ENCODE data around the gene NPDC1.

The NPDC1 gene

GRCh38 chr9:137046088-137046787 is at the start of gene NPDC1:
Gene NPDC1, minus strand, starts transcription at chr9:137046177. Its CDS starts 188 bp downstream, at chr9:137045989.
- peak; percentile 74 for DNase-seq (ENCODE audit: low read depth)

GRCh38 chr9:137089232-137089947 is 43.4 kb upstream of the NPDC1 start:
- DNase-seq (ENCODE audit: low read depth) = no peak

GRCh38 chr9:137088121-137088520 is 42.1 kb upstream of the NPDC1 start:
- DNase-seq (ENCODE audit: low read depth) = no peak

- DNase-seq (ENCODE audit: low read depth) = no peak
Observed at GRCh38 chr9:137087409-137087925, 41.5 kb upstream of the NPDC1 start.

- peak; percentile 99 for DNase-seq (ENCODE audit: low read depth)
Observed at GRCh38 chr9:137086531-137087408, 40.8 kb upstream of the NPDC1 start, which contains the start of gene MAN1B1. Gene MAN1B1, plus strand, starts transcription at chr9:137086985. Its CDS starts 15 bp downstream, at chr9:137087000.

- DNase-seq (ENCODE audit: low read depth) = peak; percentile 38
Observed at GRCh38 chr9:137085920-137086530, 40.0 kb upstream of the NPDC1 start.

GRCh38 chr9:137084526-137084925 is 38.5 kb upstream of the NPDC1 start:
- no peak for DNase-seq (ENCODE audit: low read depth)

- peak; percentile 95 for DNase-seq (ENCODE audit: low read depth)
Observed at GRCh38 chr9:137083394-137084004, 37.5 kb upstream of the NPDC1 start.

GRCh38 chr9:137082925-137083290 is 36.9 kb upstream of the NPDC1 start:
- DNase-seq (ENCODE audit: low read depth) = no peak

- DNase-seq (ENCODE audit: low read depth) = no peak
Observed at GRCh38 chr9:137082222-137082924, 36.4 kb upstream of the NPDC1 start.

- no peak for DNase-seq (ENCODE audit: low read depth)
Observed at GRCh38 chr9:137080260-137081122, 34.5 kb upstream of the NPDC1 start.

- DNase-seq (ENCODE audit: low read depth) = no peak
Observed at GRCh38 chr9:137079401-137079787, 33.4 kb upstream of the NPDC1 start.

GRCh38 chr9:137078701-137079400 is 32.9 kb upstream of the NPDC1 start:
- DNase-seq (ENCODE audit: low read depth) = no peak

- no peak for DNase-seq (ENCODE audit: low read depth)
Observed at GRCh38 chr9:137077758-137078693, 32.0 kb upstream of the NPDC1 start.

GRCh38 chr9:137077010-137077747 is 31.2 kb upstream of the NPDC1 start, which contains the start of gene UAP1L1:
Gene UAP1L1, plus strand, starts transcription at chr9:137077517. Its CDS starts 16 bp downstream, at chr9:137077533.
- DNase-seq (ENCODE audit: low read depth) = peak; percentile 57

- no peak for DNase-seq (ENCODE audit: low read depth)
Observed at GRCh38 chr9:137076636-137077009, 30.6 kb upstream of the NPDC1 start.

- no peak for DNase-seq (ENCODE audit: low read depth)
Observed at GRCh38 chr9:137075275-137075775, 29.3 kb upstream of the NPDC1 start.
